HepG2 (cell line): ENCODE measurements around the gene CHST11. TPM values are rescaled to one million over a fixed set of nuclear protein-coding genes. Genes with fewer than 3 reads are reported as not detected.
"Not testable (repeated sequence)": the region's sequence is repeated elsewhere in the genome, so short reads cannot be mapped to it uniquely, and the experiment has no call there.

ENCODE experiments used
- ATAC-seq: fragments of 200-7000 bp; cut with Tn5 transposase; 3 replicates; pipeline ENCODE4 v1.9.1; 2020; ENCODE audit warnings: mild to moderate bottlenecking, moderate library complexity
- BruUV-seq: library from RNA; stranded (reverse); fragments of 400-500 nt; replicated peaks from 2 replicates; lab custom pipeline; 2021; lab: Mats Ljungman, UMichigan
- CTCF ChIA-PET: fragments of 300-600 bp; formaldehyde crosslinking; extraction: SDS; loops from one replicate; lab custom pipeline; 2021; ENCODE audit warnings: low total read pairs, inconsistent platforms, low intra/inter-chr PET ratio; lab: Yijun Ruan, JAX
- POLR2A ChIA-PET: fragments of 350-600 bp; sonication (Branson Sonifier 250); formaldehyde crosslinking; loops from one replicate; lab custom pipeline; 2020; ENCODE audit warnings: antibody characterized with exemption, inconsistent platforms; lab: Yijun Ruan, JAX
- DNase-seq: peaks from one replicate; pipeline ENCODE4 v3.0.0-alpha.2; 2015; ENCODE audit warnings: low spot score
- FAIRE-seq: peaks from 3 replicates; lab custom pipeline; 2011; peaks lifted over from hg19 to GRCh38; lab: Jason Lieb, UNC
- H2AFZ ChIP-seq: one replicate; pipeline ENCODE4 v1.6.1; 2011; ENCODE audit warnings: low read length, inconsistent platforms
- H3K27ac ChIP-seq: fragments of 300-600 bp; 3 replicates; pipeline ENCODE4 v1.8.0; 2011; ENCODE audit warnings: mixed run types, mild to moderate bottlenecking, mixed read lengths, low read length, inconsistent platforms; ENCODE audit not compliant: insufficient read depth; ENCODE audit errors: extremely low read length
- H3K27me3 ChIP-seq, 2 experiments: fragments of 200-600 bp in 1 of 2; 2 replicates in 1 of 2; 3 replicates in 1 of 2; pipeline versions ENCODE4 v1.6.0 to v1.8.0; 2011; ENCODE audit warnings: low read length in 2 of 2, mild to moderate bottlenecking in 2 of 2, moderate library complexity in 2 of 2, inconsistent platforms in 1 of 2; ENCODE audit not compliant: insufficient read depth in 2 of 2, control insufficient read depth in 1 of 2
- H3K36me3 ChIP-seq, 2 experiments: fragments of 200-600 bp in 1 of 2; replicated peaks in 1 of 2; 2 replicates in 1 of 2; 3 replicates in 1 of 2; pipeline versions ENCODE4 v1.5.1 to v1.8.0; 2011; ENCODE audit warnings: low read length in 2 of 2, inconsistent platforms in 1 of 2; ENCODE audit not compliant: insufficient read depth in 2 of 2, control insufficient read depth in 1 of 2
- H3K4me1 ChIP-seq: 2 replicates; pipeline ENCODE4 v1.5.1; 2012; ENCODE audit warnings: low read length, inconsistent platforms; ENCODE audit not compliant: insufficient read depth
- H3K4me2 ChIP-seq: 2 replicates; pipeline ENCODE4 v1.6.0; 2011; ENCODE audit warnings: low read depth, low read length, inconsistent platforms
- H3K4me3 ChIP-seq, 3 experiments: fragments of 200-600 bp in 1 of 3; sonication (generic), shearing (Covaris generic) in 1 of 3; replicated peaks in 1 of 3; 2 replicates each; pipeline ENCODE4 v1.5.1; 2011 to 2016; ENCODE audit warnings: low read length in 3 of 3, inconsistent platforms in 2 of 3, low read depth in 2 of 3, mild to moderate bottlenecking in 2 of 3, control low read depth in 1 of 3, mixed read lengths in 1 of 3; ENCODE audit not compliant: insufficient read depth in 1 of 3
- H3K79me2 ChIP-seq: one replicate; pipeline ENCODE4 v1.6.1; 2011; ENCODE audit warnings: low read length, inconsistent platforms; ENCODE audit not compliant: insufficient read depth
- H3K9ac ChIP-seq: 2 replicates; pipeline ENCODE4 v1.6.0; 2011; ENCODE audit warnings: mild to moderate bottlenecking, low read depth, low read length, inconsistent platforms; ENCODE audit not compliant: insufficient read depth
- H3K9me3 ChIP-seq: 2 replicates; pipeline ENCODE4 v1.5.1; 2012; ENCODE audit warnings: mild to moderate bottlenecking, low read length
- H4K20me1 ChIP-seq: 2 replicates; pipeline ENCODE4 v1.6.0; 2011; ENCODE audit warnings: inconsistent platforms, mild to moderate bottlenecking, low read length, moderate library complexity; ENCODE audit not compliant: insufficient read depth
- AHR ChIP-seq: IDR thresholded peaks from 2 replicates; pipeline ENCODE4 v1.6.1; 2018; ENCODE audit warnings: missing genetic modification reagents, missing compliant biosample characterization
- HINFP ChIP-seq: sonication (generic); formaldehyde crosslinking; IDR thresholded peaks from 2 replicates; pipeline ENCODE4 v1.4.0; 2020; ENCODE audit warnings: low read depth, mild to moderate bottlenecking, missing genetic modification reagents
- KDM5A ChIP-seq: fragments of 200-600 bp; sonication (generic); IDR thresholded peaks from 2 replicates; pipeline ENCODE4 v1.7.0; 2018; ENCODE audit warnings: antibody characterized with exemption, mild to moderate bottlenecking, low read length, borderline replicate concordance
- ZNF552 ChIP-seq: sonication (generic); formaldehyde crosslinking; IDR thresholded peaks from 2 replicates; pipeline ENCODE4 v1.9.0; 2022; ENCODE audit warnings: missing genetic modification reagents, mild to moderate bottlenecking, borderline replicate concordance
- ZNF749 ChIP-seq: sonication (generic); formaldehyde crosslinking; IDR thresholded peaks from 2 replicates; pipeline ENCODE4 v1.8.0; 2022; ENCODE audit warnings: mild to moderate bottlenecking, missing genetic modification reagents, moderate library complexity, borderline replicate concordance
- WGBS: methylation state at CpG from one replicate; pipeline ENCODE4 v1.1.6; 2017; ENCODE audit warnings: low lambda C conversion rate; 5-methylcytosine and 5-hydroxymethylcytosine counted together
- in situ Hi-C: cut with HindIII; loops from 2 replicates; pipeline ENCODE4 v1.10.0; 2017; ENCODE audit warnings: low pct_unique_long_range_greater_than_20kb; ENCODE audit not compliant: extremely low pct_ligation_motif_present
- intact Hi-C: fragments of 100-400 bp; cut with micrococcal nuclease; formaldehyde crosslinking; loops from one replicate; pipeline ENCODE4 v1.10.0; 2022; ENCODE audit not compliant: unreplicated experiment
- polyA plus RNA-seq, 8 experiments: library from polyadenylated mRNA; depleted of rRNA in 3 of 8; stranded (reverse) in 7 of 8; unstranded in 1 of 8; fragments of >200 nt; fragmentation: Illumina TruSeq in 4 of 8; extraction: Trizol in 4 of 8; gene quantifications; 2 replicates each; pipeline versions ENCODE4 v1.2.1 to v1.2.3, GENCODE V29; 2011 to 2016; ENCODE audit warnings: low read depth in 4 of 8, missing spikeins in 1 of 8, mixed read lengths in 1 of 8; ENCODE audit not compliant: insufficient read depth in 1 of 8
- total RNA-seq, 5 experiments: library from RNA; depleted of rRNA; stranded (reverse); fragments of >200 nt; fragmentation: Illumina TruSeq; extraction: Trizol; gene quantifications; 2 replicates each; pipeline ENCODE4 v1.2.3, GENCODE V29; 2016; ENCODE audit warnings: low read depth in 1 of 5
- TF ChIP-seq, protein P1 (sequence below): sonication (generic); formaldehyde crosslinking; IDR thresholded peaks from 2 replicates; pipeline ENCODE4 v1.8.1; 2022; ENCODE audit warnings: mild to moderate bottlenecking, missing genetic modification reagents

Gene CHST11
- total and polyA plus RNA-seq, 2 of the 13 experiments (the other 11 are each of a cell fraction or from before 2014, with no cell fraction given): 0.15 TPM; not detected in 1

GRCh38 chr12:104805186-104805585, 348.4 kb downstream of the CHST11 start (continued):
- no peak for TF ChIP-seq HINFP (CRISPR knock-in tag)
- TF ChIP-seq ZNF552 (CRISPR knock-in tag): no peak
- TF ChIP-seq ZNF749 (CRISPR knock-in tag): no peak
- TF ChIP-seq, protein P1, sequence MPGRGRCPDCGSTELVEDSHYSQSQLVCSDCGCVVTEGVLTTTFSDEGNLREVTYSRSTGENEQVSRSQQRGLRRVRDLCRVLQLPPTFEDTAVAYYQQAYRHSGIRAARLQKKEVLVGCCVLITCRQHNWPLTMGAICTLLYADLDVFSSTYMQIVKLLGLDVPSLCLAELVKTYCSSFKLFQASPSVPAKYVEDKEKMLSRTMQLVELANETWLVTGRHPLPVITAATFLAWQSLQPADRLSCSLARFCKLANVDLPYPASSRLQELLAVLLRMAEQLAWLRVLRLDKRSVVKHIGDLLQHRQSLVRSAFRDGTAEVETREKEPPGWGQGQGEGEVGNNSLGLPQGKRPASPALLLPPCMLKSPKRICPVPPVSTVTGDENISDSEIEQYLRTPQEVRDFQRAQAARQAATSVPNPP: no peak
- no peak for TF ChIP-seq KDM5A
- no peak for TF ChIP-seq AHR (CRISPR knock-in tag)

- in situ Hi-C loops, H3K4me1 ChIP-seq, H3K9ac ChIP-seq, H3K9me3 ChIP-seq, H3K4me2 ChIP-seq, H3K79me2 ChIP-seq, FAIRE-seq, CTCF ChIA-PET, intact Hi-C loops, BruUV-seq, H3K4me3 ChIP-seq, DNase-seq, ATAC-seq, POLR2A ChIA-PET, H3K27me3 ChIP-seq, H4K20me1 ChIP-seq, H3K36me3 ChIP-seq, H3K27ac ChIP-seq, H2AFZ ChIP-seq: not testable (repeated sequence)
- WGBS: 87% methylated on average over 4 of the region's 4 CpGs
Measured at GRCh38 chr12:104806194-104806593, 349.4 kb downstream of the CHST11 start.
